SHP77 treated with DMSO at 0.1 percent for 48 hours (cell line): ENCODE results near the gene PSKH1.
"Not testable (repeated sequence)": the region's sequence is repeated elsewhere in the genome, so short reads cannot be mapped to it uniquely, and the experiment has no call there.

Experiments
- DNase-seq: peaks from one replicate; lab custom pipeline; 2025; lab: John Stamatoyannopoulos, UW

Gene PSKH1

GRCh38 chr16:67892899-67893742 is at the start of gene PSKH1:
Gene PSKH1 (plus strand): TSS chr16:67893254. CDS start chr16:67908750, 15,496 bp downstream.
- DNase-seq: peak; percentile 92

- DNase-seq: no peak
Measured at GRCh38 chr16:67843343-67843765, 49.7 kb upstream of the PSKH1 start.

GRCh38 chr16:67844497-67844896 is 48.6 kb upstream of the PSKH1 start:
- DNase-seq: no peak

- DNase-seq: no peak
Measured at GRCh38 chr16:67845291-67846062, 47.6 kb upstream of the PSKH1 start.

GRCh38 chr16:67846063-67846319 is 47.1 kb upstream of the PSKH1 start:
- DNase-seq: no peak

GRCh38 chr16:67846320-67847063 is 46.6 kb upstream of the PSKH1 start, which contains the start of gene NUTF2:
Gene NUTF2 (plus strand): TSS chr16:67846933. CDS start chr16:67865131, 18,198 bp downstream.
- DNase-seq: peak; percentile 91

GRCh38 chr16:67847064-67847861 is 45.8 kb upstream of the PSKH1 start, which contains the start of gene CENPT:
Gene CENPT (minus strand): TSS chr16:67847693. CDS start chr16:67833859, 13,834 bp downstream.
- DNase-seq: no peak

GRCh38 chr16:67848118-67848517 is 44.9 kb upstream of the PSKH1 start:
- DNase-seq: no peak

GRCh38 chr16:67853670-67854069 is 39.4 kb upstream of the PSKH1 start:
- no peak for DNase-seq

- no peak for DNase-seq
Measured at GRCh38 chr16:67855789-67856188, 37.3 kb upstream of the PSKH1 start.

- DNase-seq: no peak
Measured at GRCh38 chr16:67856927-67857546, 36.0 kb upstream of the PSKH1 start.

GRCh38 chr16:67857547-67858233 is 35.4 kb upstream of the PSKH1 start:
- no peak for DNase-seq

GRCh38 chr16:67858500-67858899 is 34.6 kb upstream of the PSKH1 start:
- no peak for DNase-seq

GRCh38 chr16:67860589-67861398 is 32.3 kb upstream of the PSKH1 start:
- DNase-seq: no peak

GRCh38 chr16:67861877-67862276 is 31.2 kb upstream of the PSKH1 start:
- DNase-seq: no peak

GRCh38 chr16:67862623-67863583 is 30.2 kb upstream of the PSKH1 start:
- no peak for DNase-seq

- not testable (repeated sequence) for DNase-seq
Measured at GRCh38 chr16:67864044-67864443, 29.0 kb upstream of the PSKH1 start.

- DNase-seq: no peak
Measured at GRCh38 chr16:67864594-67864993, 28.5 kb upstream of the PSKH1 start.
